B cell (primary cell): ENCODE measurements around the gene TMPRSS7. TPM values are rescaled to one million over a fixed set of nuclear protein-coding genes. Genes with fewer than 3 reads are reported as not detected.

ENCODE experiments used
- ATAC-seq: fragments of 200-7000 bp; cut with Tn5 transposase; one replicate; pipeline ENCODE4 v1.10.0; 2021; ENCODE audit warnings: low read depth, mild to moderate bottlenecking, moderate number of reproducible peaks, moderate library complexity
- CTCF ChIA-PET: fragments of 350-600 bp; sonication (Branson Sonifier 250); formaldehyde crosslinking; loops from one replicate; lab custom pipeline; 2021; ENCODE audit warnings: antibody characterized with exemption, inconsistent platforms; lab: Charles Lee
- POLR2A ChIA-PET: fragments of 350-600 bp; sonication (Branson Sonifier 250); formaldehyde crosslinking; loops from one replicate; lab custom pipeline; 2021; ENCODE audit warnings: antibody characterized with exemption; lab: Charles Lee
- DNase-seq: peaks from one replicate; pipeline ENCODE4 v3.0.0; 2013
- H2AFZ ChIP-seq: 2 replicates; pipeline ENCODE4 v1.6.1; 2012; ENCODE audit warnings: mild to moderate bottlenecking, low read depth, low read length; ENCODE audit not compliant: insufficient read depth, poor library complexity, severe bottlenecking
- H3K27ac ChIP-seq, 2 donors: 1 replicate in 1 of 2; 2 replicates in 1 of 2; pipeline ENCODE4 v1.5.1; 2012 to 2013; ENCODE audit warnings: low read length in 2 of 2, mild to moderate bottlenecking in 2 of 2, moderate library complexity in 1 of 2
- H3K27me3 ChIP-seq, 4 experiments: fragments of 200-600 bp in 1 of 4; sonication (generic) in 1 of 4; replicated peaks in 1 of 4; 1 replicate in 2 of 4; 2 replicates in 2 of 4; pipeline versions ENCODE4 v1.6.1 to v1.7.0; 2013 to 2016; ENCODE audit warnings: low read length in 3 of 4, mild to moderate bottlenecking in 2 of 4, mixed read lengths in 1 of 4, moderate library complexity in 1 of 4; ENCODE audit not compliant: insufficient read depth in 4 of 4, control insufficient read depth in 3 of 4; ENCODE audit errors: control extremely low read depth in 1 of 4
- H3K36me3 ChIP-seq, 2 experiments: replicated peaks in 1 of 2; 1 replicate in 1 of 2; 2 replicates in 1 of 2; pipeline versions ENCODE4 v1.6.1 to v1.7.1; 2013; ENCODE audit warnings: low read length in 1 of 2; ENCODE audit not compliant: insufficient read depth in 2 of 2, control insufficient read depth in 1 of 2; ENCODE audit errors: control extremely low read depth in 1 of 2, extremely low read depth in 1 of 2
- H3K4me1 ChIP-seq, 2 donors: fragments of 200-600 bp in 1 of 2; sonication (generic) in 1 of 2; 1 replicate in 1 of 2; 2 replicates in 1 of 2; pipeline versions ENCODE4 v1.5.1 to v1.6.1; 2013 to 2017; ENCODE audit warnings: low read length in 2 of 2; ENCODE audit not compliant: control insufficient read depth in 2 of 2, insufficient read depth in 2 of 2
- H3K4me2 ChIP-seq: replicated peaks from 2 replicates; pipeline ENCODE3; 2012; ENCODE audit warnings: mild to moderate bottlenecking, low read depth, low read length; ENCODE audit not compliant: poor library complexity, severe bottlenecking
- H3K4me3 ChIP-seq, 5 experiments: fragments of 200-600 bp in 1 of 5; sonication (generic) in 1 of 5; 1 replicate in 3 of 5; 2 replicates in 2 of 5; pipeline versions ENCODE4 v1.5.1 to v1.7.0; 2011 to 2016; ENCODE audit warnings: low read length in 4 of 5, mild to moderate bottlenecking in 4 of 5, low read depth in 2 of 5, control low read depth in 1 of 5, moderate library complexity in 1 of 5; ENCODE audit not compliant: insufficient read depth in 1 of 5; ENCODE audit errors: control extremely low read depth in 1 of 5, extremely low read depth in 1 of 5
- H3K79me2 ChIP-seq: fragments of 200-600 bp; sonication (generic); one replicate; pipeline ENCODE4 v1.6.0; 2016; ENCODE audit warnings: low read length; ENCODE audit not compliant: control insufficient read depth, insufficient read depth
- H3K9ac ChIP-seq: fragments of 200-600 bp; sonication (generic); 2 replicates; pipeline ENCODE4 v1.6.1; 2017; ENCODE audit warnings: mild to moderate bottlenecking, low read length, moderate library complexity
- H3K9me3 ChIP-seq, 3 donors: one replicate each; pipeline versions ENCODE4 v1.6.1 to v1.7.1; 2013; ENCODE audit warnings: low read length in 2 of 3; ENCODE audit not compliant: control insufficient read depth in 2 of 3, insufficient read depth in 1 of 3; ENCODE audit errors: control extremely low read depth in 1 of 3
- H4K20me1 ChIP-seq: 2 replicates; pipeline ENCODE4 v1.6.0; 2012; ENCODE audit warnings: mild to moderate bottlenecking, low read length; ENCODE audit not compliant: insufficient read depth, control insufficient read depth, poor library complexity, severe bottlenecking
- H3K27ac Mint-ChIP-seq: one replicate; pipeline ENCODE4 v1.8.0; 2021; ENCODE audit warnings: mixed read lengths
- H3K27me3 Mint-ChIP-seq: one replicate; pipeline ENCODE4 v1.8.0; 2021; ENCODE audit warnings: mixed read lengths
- H3K4me1 Mint-ChIP-seq: one replicate; pipeline ENCODE4 v1.8.0; 2021; ENCODE audit warnings: mixed read lengths
- H3K4me3 Mint-ChIP-seq: one replicate; pipeline ENCODE4 v1.8.0; 2021; ENCODE audit warnings: mixed read lengths
- H3K9me3 Mint-ChIP-seq: one replicate; pipeline ENCODE4 v1.8.0; 2022; ENCODE audit warnings: mixed read lengths; ENCODE audit not compliant: insufficient read depth
- EZH2 ChIP-seq: IDR thresholded peaks from 2 replicates; pipeline ENCODE4 v1.6.1; 2012; ENCODE audit warnings: borderline replicate concordance, low read depth, mild to moderate bottlenecking, moderate library complexity, low read length; ENCODE audit not compliant: insufficient read depth, poor library complexity, severe bottlenecking
- WGBS: methylation state at CpG from one replicate; pipeline ENCODE4 v1.1.5; 2013; ENCODE audit warnings: missing lambda C conversion rate; ENCODE audit not compliant: insufficient coverage; 5-methylcytosine and 5-hydroxymethylcytosine counted together
- intact Hi-C: fragments of 100-400 bp; cut with micrococcal nuclease; formaldehyde crosslinking; loops from one replicate; pipeline ENCODE4 v1.10.0; 2022
- polyA plus RNA-seq: library from polyadenylated mRNA; depleted of rRNA; stranded (reverse); fragments of >200 nt; gene quantifications from 2 replicates; pipeline ENCODE4 v1.2.3, GENCODE V29; 2012
- total RNA-seq, 2 donors: library from RNA; stranded (reverse); fragments of 120-200 nt in 1 of 2; gene quantifications; 1 replicate in 1 of 2; 2 replicates in 1 of 2; pipeline versions ENCODE4 v1.2.3 to v1.2.4, GENCODE V29; 2013 to 2022
- TF ChIP-seq, protein P1 (sequence below): fragments of 200-600 bp; IDR thresholded peaks from one replicate; pipeline ENCODE4 v1.8.0; 2022; ENCODE audit warnings: antibody characterized with exemption, mild to moderate bottlenecking

Gene TMPRSS7
- total and polyA plus RNA-seq, 2 donors (not counting 1 experiment from before 2014, with no cell fraction given) = not detected

DNA sequence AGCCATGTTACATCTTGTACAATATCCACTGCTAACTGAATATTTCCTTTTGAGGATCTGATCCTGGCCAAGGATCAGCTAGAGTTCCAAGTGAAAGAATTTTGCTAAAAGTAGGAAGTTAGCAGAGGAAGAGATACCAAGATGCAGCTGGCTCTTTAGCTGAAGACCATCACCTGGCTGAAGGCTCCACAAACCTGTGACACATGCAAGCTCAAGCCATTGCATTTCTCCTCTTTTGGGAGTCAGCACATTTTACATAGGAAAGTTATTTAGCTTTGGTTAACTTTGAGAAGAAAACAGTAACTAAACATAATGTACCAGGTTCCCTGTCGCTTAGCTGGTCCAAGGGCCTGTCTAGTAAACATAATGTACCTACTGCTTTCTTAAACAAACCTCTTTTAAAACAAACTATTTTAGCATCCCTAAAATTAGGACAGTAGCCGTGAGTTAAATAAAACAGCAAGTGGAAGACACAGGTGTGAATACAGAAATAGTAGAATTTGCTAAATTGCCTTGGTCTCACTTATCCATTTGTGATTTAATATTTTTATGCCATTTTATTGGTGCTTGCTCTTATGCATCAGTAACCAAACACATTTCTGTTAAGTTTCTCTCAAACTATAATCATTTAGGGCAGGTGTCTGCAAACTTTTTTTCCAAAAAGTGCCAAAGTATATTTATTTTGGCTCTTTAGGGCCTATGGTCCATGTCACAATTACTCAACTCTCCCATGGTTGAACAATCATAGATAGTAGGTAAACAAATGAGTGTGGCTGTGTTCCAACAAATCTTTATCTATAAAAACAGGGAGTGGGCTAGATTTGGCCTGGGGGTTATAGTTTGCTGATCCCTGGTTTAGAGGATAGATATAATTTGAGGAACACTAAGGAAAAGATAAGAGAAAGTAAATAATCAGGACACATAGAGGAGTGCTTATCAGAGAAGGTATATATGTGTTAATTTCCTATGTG is 87.3 kb downstream of the TMPRSS7 start:
- ChIA-PET CTCF (interaction anchor here (0.8 to 1.0 kb wide), 2 partner anchors 10 to 15 kb away, joined by 3 to 7 read pairs; no protein-coding TSS in a partner anchor), POLR2A (no interaction called here)
- peaks cover 89% of the 10 kb centered on the region for H3K4me1 Mint-ChIP-seq
- intact Hi-C loops = no loop called here
- no peaks in the 10 kb centered on the region for H3K9me3 Mint-ChIP-seq
- Histone ChIP-seq H2AFZ (no peak overlapping the region), H3K4me3 (no peak overlapping the region), H3K27me3 (no peaks in the 10 kb centered on the region), H3K4me1 (peaks cover 85 to 94% of the 10 kb centered on the region in 2 donors), H3K9me3 (no peaks in the 10 kb centered on the region), H3K9ac (no peak overlapping the region), H3K4me2 (peak overlapping the region; percentile 56), H3K27ac (peak overlapping the region; percentile 14 to 78), H3K36me3 (peaks cover 0 to 19% of the 10 kb centered on the region in 2 experiments), H4K20me1 (no peaks in the 10 kb centered on the region), H3K79me2 (peaks cover 27% of the 10 kb centered on the region)
- H3K27me3 Mint-ChIP-seq = no peaks in the 10 kb centered on the region
- no peak for TF ChIP-seq EZH2
- TF ChIP-seq, protein P1, sequence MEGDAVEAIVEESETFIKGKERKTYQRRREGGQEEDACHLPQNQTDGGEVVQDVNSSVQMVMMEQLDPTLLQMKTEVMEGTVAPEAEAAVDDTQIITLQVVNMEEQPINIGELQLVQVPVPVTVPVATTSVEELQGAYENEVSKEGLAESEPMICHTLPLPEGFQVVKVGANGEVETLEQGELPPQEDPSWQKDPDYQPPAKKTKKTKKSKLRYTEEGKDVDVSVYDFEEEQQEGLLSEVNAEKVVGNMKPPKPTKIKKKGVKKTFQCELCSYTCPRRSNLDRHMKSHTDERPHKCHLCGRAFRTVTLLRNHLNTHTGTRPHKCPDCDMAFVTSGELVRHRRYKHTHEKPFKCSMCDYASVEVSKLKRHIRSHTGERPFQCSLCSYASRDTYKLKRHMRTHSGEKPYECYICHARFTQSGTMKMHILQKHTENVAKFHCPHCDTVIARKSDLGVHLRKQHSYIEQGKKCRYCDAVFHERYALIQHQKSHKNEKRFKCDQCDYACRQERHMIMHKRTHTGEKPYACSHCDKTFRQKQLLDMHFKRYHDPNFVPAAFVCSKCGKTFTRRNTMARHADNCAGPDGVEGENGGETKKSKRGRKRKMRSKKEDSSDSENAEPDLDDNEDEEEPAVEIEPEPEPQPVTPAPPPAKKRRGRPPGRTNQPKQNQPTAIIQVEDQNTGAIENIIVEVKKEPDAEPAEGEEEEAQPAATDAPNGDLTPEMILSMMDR = no peak
- H3K4me3 Mint-ChIP-seq = peak overlapping the region; percentile 49
- DNase-seq (no peak), ATAC-seq (no peak)
- no CpG with 5 or more reads among the region's 2 CpGs for WGBS
- peak overlapping the region; percentile 84 for H3K27ac Mint-ChIP-seq

DNA sequence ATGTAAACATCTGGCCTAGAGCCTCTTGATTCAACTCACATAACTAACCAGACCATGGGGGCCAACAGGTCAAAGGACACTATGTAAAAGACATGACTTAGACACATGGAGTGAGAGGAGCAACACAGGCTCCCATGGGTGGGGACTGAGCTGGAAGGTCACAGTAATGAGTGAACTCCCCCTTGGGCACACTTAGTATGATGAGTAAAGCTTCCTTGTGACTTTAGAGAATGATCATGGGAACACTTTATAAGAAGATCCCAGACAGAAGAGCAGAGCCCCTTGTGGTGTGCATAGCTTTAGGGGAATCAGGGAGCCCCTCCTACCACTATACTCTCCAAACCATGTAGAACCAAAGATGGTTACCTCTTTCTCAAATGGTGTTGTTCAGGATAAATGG is 88.3 kb downstream of the TMPRSS7 start:
- peaks cover 27% of the 10 kb centered on the region for H3K79me2 ChIP-seq
- ChIA-PET POLR2A (no interaction called here), CTCF (interaction anchor here (1.1 to 3.5 kb wide), 2 partner anchors 12 to 13 kb away, joined by 3 to 27 read pairs; no protein-coding TSS in a partner anchor)
- ATAC-seq (no peak), DNase-seq (no peak)
- peaks cover 90% of the 10 kb centered on the region for H3K4me1 Mint-ChIP-seq
- no peak overlapping the region for H3K4me3 ChIP-seq
- H3K27ac Mint-ChIP-seq = peak overlapping the region; percentile 20
- no peaks in the 10 kb centered on the region for H3K9me3 Mint-ChIP-seq
- no peaks in the 10 kb centered on the region for H4K20me1 ChIP-seq
- no peak overlapping the region for H3K4me2 ChIP-seq
- no peaks in the 10 kb centered on the region for H3K27me3 Mint-ChIP-seq
- TF ChIP-seq, protein P1 = no peak
- TF ChIP-seq EZH2 = no peak
- intact Hi-C loops = no loop called here
- no peak overlapping the region for H3K27ac ChIP-seq
- no peaks in the 10 kb centered on the region for H3K9me3 ChIP-seq
- H3K4me3 Mint-ChIP-seq = no peak overlapping the region
- H3K27me3 ChIP-seq = no peaks in the 10 kb centered on the region
- H2AFZ ChIP-seq = no peak overlapping the region
- H3K9ac ChIP-seq = no peak overlapping the region
- peaks cover 0 to 19% of the 10 kb centered on the region in 2 experiments for H3K36me3 ChIP-seq
- peaks cover 85 to 93% of the 10 kb centered on the region in 2 donors for H3K4me1 ChIP-seq
